T-helper 2 cell treated with Interferon-gamma antibody and Interleukin-4, amounts not matched to agents 5 μg/mL and 100 μg/mL, for 36 hours (primary cell): ENCODE measurements around the gene TEF.

Source experiments
- DNase-seq: peaks from one replicate; pipeline ENCODE4 v3.0.0; 2021; ENCODE audit warnings: low spot score
- H3K27ac Mint-ChIP-seq: one replicate; pipeline ENCODE4 v1.8.0; 2021; ENCODE audit warnings: mild to moderate bottlenecking, mixed read lengths
- H3K27me3 Mint-ChIP-seq: one replicate; pipeline ENCODE4 v1.8.0; 2021; ENCODE audit warnings: low read depth, mixed read lengths
- H3K36me3 Mint-ChIP-seq: one replicate; pipeline ENCODE4 v1.8.0; 2021; ENCODE audit warnings: low read depth, mixed read lengths
- H3K4me1 Mint-ChIP-seq: one replicate; pipeline ENCODE4 v1.8.0; 2021; ENCODE audit warnings: low read depth, mixed read lengths
- H3K4me3 Mint-ChIP-seq: one replicate; pipeline ENCODE4 v1.8.0; 2022; ENCODE audit warnings: mild to moderate bottlenecking, moderate library complexity, mixed read lengths
- H3K9me3 Mint-ChIP-seq: one replicate; pipeline ENCODE4 v1.8.0; 2021; ENCODE audit warnings: mixed read lengths

Gene TEF

DNA sequence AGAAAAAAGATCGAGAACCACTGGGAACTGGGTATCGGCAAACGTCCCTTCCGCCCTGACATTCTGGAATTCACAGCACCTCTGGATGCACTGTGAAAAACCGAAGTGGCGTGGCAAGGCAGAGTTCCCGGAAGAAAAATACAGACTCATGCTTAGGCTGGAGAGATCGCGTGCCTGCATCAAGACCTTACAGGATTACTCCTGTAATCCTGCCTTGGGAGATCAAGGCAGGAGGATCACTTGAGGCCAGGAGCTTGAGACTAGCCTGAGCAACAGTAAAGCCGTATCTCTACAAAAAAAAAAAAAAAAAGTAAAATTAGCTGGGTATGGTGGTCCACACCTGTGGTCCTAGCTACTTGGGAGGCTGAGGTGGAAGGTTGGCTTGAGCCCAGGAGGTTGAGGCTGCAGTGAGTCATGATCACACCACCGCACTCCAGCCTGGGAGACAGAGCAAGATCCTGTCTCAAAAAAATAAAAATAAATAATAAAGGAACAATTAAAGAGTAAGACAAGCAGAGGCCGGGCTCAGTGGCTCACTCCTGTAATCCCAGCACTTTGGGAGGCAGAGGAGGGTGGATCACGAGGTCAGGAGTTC, 19.9 kb upstream of the TEF start:
- no peak overlapping the region for H3K4me3 Mint-ChIP-seq
- H3K27me3 Mint-ChIP-seq: peaks cover 6% of the 10 kb centered on the region
- no peaks in the 10 kb centered on the region for H3K9me3 Mint-ChIP-seq
- no peak for DNase-seq
- peaks cover 6% of the 10 kb centered on the region for H3K36me3 Mint-ChIP-seq
- no peak overlapping the region for H3K27ac Mint-ChIP-seq
- no peaks in the 10 kb centered on the region for H3K4me1 Mint-ChIP-seq

GRCh38 chr22:41362615-41363014, 19.1 kb upstream of the TEF start:
- H3K4me1 Mint-ChIP-seq: no peaks in the 10 kb centered on the region
- no peaks in the 10 kb centered on the region for H3K9me3 Mint-ChIP-seq
- H3K27me3 Mint-ChIP-seq: peaks cover 6% of the 10 kb centered on the region
- H3K27ac Mint-ChIP-seq: no peak overlapping the region
- H3K4me3 Mint-ChIP-seq: no peak overlapping the region
- DNase-seq: no peak
- H3K36me3 Mint-ChIP-seq: peaks cover 4% of the 10 kb centered on the region

- Mint-ChIP-seq H3K27me3 (peaks cover 6% of the 10 kb centered on the region), H3K27ac (no peak overlapping the region)
- DNase-seq: no peak
These were observed 17.5 kb upstream of the TEF start for GRCh38 chr22:41364233-41364632.

DNA sequence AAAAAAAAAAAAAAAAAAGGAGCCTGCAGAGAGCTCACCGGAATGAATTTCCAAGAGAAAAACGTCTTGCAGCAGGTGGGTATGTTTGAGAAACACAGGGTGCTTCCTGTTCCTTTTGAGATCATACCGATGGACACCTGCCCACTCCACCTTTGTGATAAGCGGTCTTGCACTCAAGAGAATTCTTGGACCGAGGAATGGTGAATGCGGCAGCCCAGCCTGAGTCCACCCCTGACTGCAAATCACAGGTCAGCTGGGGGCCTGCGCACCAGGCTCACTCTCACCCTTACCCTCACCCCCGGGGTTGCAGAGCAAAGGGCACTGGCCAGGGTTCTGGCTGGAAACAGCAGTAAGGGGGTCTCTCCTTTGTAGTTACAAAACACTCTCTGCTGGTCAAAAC, 16.8 kb upstream of the TEF start:
- Mint-ChIP-seq H3K27ac (no peak overlapping the region), H3K4me3 (no peak overlapping the region), H3K27me3 (peaks cover 6% of the 10 kb centered on the region), H3K4me1 (no peaks in the 10 kb centered on the region), H3K36me3 (no peaks in the 10 kb centered on the region), H3K9me3 (no peaks in the 10 kb centered on the region)
- DNase-seq: no peak

More at GRCh38 chr22:41364233-41364632, 17.5 kb upstream of the TEF start:
- peaks cover 1% of the 10 kb centered on the region for H3K36me3 Mint-ChIP-seq
- H3K4me1 Mint-ChIP-seq: no peaks in the 10 kb centered on the region
- H3K9me3 Mint-ChIP-seq: no peaks in the 10 kb centered on the region
- H3K4me3 Mint-ChIP-seq: no peak overlapping the region

- H3K4me1 Mint-ChIP-seq: no peaks in the 10 kb centered on the region
- DNase-seq: no peak
- H3K9me3 Mint-ChIP-seq: no peaks in the 10 kb centered on the region
- H3K27ac Mint-ChIP-seq: no peak overlapping the region
- H3K27me3 Mint-ChIP-seq: peaks cover 6% of the 10 kb centered on the region
- H3K4me3 Mint-ChIP-seq: no peak overlapping the region
- no peaks in the 10 kb centered on the region for H3K36me3 Mint-ChIP-seq
These were observed 16.3 kb upstream of the TEF start for GRCh38 chr22:41365425-41365824.

GRCh38 chr22:41366323-41367029, 15.3 kb upstream of the TEF start:
- H3K4me3 Mint-ChIP-seq: no peak overlapping the region
- no peak for DNase-seq
- no peaks in the 10 kb centered on the region for H3K36me3 Mint-ChIP-seq
- H3K27ac Mint-ChIP-seq: no peak overlapping the region
- H3K9me3 Mint-ChIP-seq: no peaks in the 10 kb centered on the region
- peaks cover 8% of the 10 kb centered on the region for H3K27me3 Mint-ChIP-seq
- no peaks in the 10 kb centered on the region for H3K4me1 Mint-ChIP-seq

GRCh38 chr22:41367039-41367679, 14.6 kb upstream of the TEF start:
- H3K27me3 Mint-ChIP-seq: peaks cover 8% of the 10 kb centered on the region
- H3K4me3 Mint-ChIP-seq: no peak overlapping the region
- DNase-seq: no peak
- no peak overlapping the region for H3K27ac Mint-ChIP-seq
- no peaks in the 10 kb centered on the region for H3K9me3 Mint-ChIP-seq
- H3K36me3 Mint-ChIP-seq: no peaks in the 10 kb centered on the region
- no peaks in the 10 kb centered on the region for H3K4me1 Mint-ChIP-seq

GRCh38 chr22:41367680-41368542, 13.8 kb upstream of the TEF start:
- peaks cover 8% of the 10 kb centered on the region for H3K27me3 Mint-ChIP-seq
- H3K4me3 Mint-ChIP-seq: no peak overlapping the region
- no peaks in the 10 kb centered on the region for H3K9me3 Mint-ChIP-seq
- DNase-seq: no peak
- H3K27ac Mint-ChIP-seq: no peak overlapping the region
- no peaks in the 10 kb centered on the region for H3K4me1 Mint-ChIP-seq
- H3K36me3 Mint-ChIP-seq: no peaks in the 10 kb centered on the region

GRCh38 chr22:41368543-41369423, 13.0 kb upstream of the TEF start:
- Mint-ChIP-seq H3K27ac (no peak overlapping the region), H3K4me1 (no peaks in the 10 kb centered on the region), H3K27me3 (peaks cover 8% of the 10 kb centered on the region), H3K9me3 (no peaks in the 10 kb centered on the region), H3K4me3 (no peak overlapping the region), H3K36me3 (no peaks in the 10 kb centered on the region)
- no peak for DNase-seq

- H3K4me1 Mint-ChIP-seq: no peaks in the 10 kb centered on the region
- no peak overlapping the region for H3K27ac Mint-ChIP-seq
- H3K36me3 Mint-ChIP-seq: no peaks in the 10 kb centered on the region
- H3K4me3 Mint-ChIP-seq: no peak overlapping the region
- H3K9me3 Mint-ChIP-seq: no peaks in the 10 kb centered on the region
- H3K27me3 Mint-ChIP-seq: peaks cover 8% of the 10 kb centered on the region
- no peak for DNase-seq
These were observed 12.4 kb upstream of the TEF start for GRCh38 chr22:41369424-41369745.

GRCh38 chr22:41369837-41370236, 11.9 kb upstream of the TEF start:
- H3K4me1 Mint-ChIP-seq: no peaks in the 10 kb centered on the region
- peaks cover 8% of the 10 kb centered on the region for H3K27me3 Mint-ChIP-seq
- H3K36me3 Mint-ChIP-seq: no peaks in the 10 kb centered on the region
- no peak overlapping the region for H3K4me3 Mint-ChIP-seq
- no peak for DNase-seq
- H3K9me3 Mint-ChIP-seq: no peaks in the 10 kb centered on the region
- H3K27ac Mint-ChIP-seq: no peak overlapping the region

DNA sequence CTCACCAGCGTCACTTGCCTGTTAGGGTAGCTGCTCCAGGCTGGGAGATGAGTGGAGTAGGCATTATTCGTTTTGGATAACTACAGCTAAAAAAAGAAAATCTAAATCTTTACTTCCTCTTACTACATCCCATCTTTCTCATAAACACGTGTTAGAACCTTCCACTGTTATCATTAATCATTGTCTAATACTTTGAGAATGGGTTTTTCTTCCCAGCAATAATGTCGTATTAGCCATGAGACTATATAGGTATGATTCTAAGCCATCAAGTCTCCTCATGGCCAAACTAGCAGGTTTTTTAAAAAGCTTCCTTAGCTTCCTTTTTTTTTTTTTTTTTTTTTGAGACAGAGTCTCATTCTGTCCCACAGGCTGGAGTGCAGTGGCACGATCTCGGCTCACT, 3.9 kb upstream of the TEF start:
- Mint-ChIP-seq H3K9me3 (no peaks in the 10 kb centered on the region), H3K36me3 (no peaks in the 10 kb centered on the region), H3K4me1 (peaks cover 7% of the 10 kb centered on the region), H3K4me3 (no peak overlapping the region), H3K27me3 (peaks cover 4% of the 10 kb centered on the region), H3K27ac (no peak overlapping the region)
- no peak for DNase-seq

- Mint-ChIP-seq H3K27ac (no peak overlapping the region), H3K36me3 (no peaks in the 10 kb centered on the region), H3K4me1 (peaks cover 10% of the 10 kb centered on the region), H3K4me3 (peak overlapping the region; percentile 89), H3K9me3 (no peaks in the 10 kb centered on the region), H3K27me3 (peaks cover 4% of the 10 kb centered on the region)
- no peak for DNase-seq
These were observed 781 bp upstream of the TEF start for GRCh38 chr22:41380993-41381328.
